ENCODE results near the gene SECISBP2L.

DNA sequence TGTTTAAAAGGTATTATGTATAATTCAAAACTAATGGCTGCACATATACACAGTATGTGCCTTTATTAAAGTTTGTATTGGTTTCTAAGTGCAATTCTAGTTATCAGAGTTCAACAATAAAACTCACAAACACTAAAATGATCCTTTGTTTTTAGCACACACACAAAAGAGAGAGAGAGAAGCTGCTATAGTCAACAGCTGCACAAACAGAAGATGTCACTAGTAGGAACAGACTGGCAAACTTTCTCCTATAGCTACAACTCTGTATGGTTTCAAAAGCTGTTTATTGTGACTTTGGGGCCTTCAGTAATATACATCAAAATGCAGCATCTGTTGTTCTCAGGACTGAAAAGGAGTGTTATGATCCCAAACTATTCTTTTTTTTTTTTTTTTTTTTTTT is 6.1 kb downstream of the SECISBP2L start:
- no peak for TF ChIP-seq REST (IDR thresholded peaks at IDR 0.05; ENCODE audit: insufficient read depth in 1 of 2, low read depth in 2 of 2, low read length in 1 of 2)
- TF ChIP-seq, protein P1, sequence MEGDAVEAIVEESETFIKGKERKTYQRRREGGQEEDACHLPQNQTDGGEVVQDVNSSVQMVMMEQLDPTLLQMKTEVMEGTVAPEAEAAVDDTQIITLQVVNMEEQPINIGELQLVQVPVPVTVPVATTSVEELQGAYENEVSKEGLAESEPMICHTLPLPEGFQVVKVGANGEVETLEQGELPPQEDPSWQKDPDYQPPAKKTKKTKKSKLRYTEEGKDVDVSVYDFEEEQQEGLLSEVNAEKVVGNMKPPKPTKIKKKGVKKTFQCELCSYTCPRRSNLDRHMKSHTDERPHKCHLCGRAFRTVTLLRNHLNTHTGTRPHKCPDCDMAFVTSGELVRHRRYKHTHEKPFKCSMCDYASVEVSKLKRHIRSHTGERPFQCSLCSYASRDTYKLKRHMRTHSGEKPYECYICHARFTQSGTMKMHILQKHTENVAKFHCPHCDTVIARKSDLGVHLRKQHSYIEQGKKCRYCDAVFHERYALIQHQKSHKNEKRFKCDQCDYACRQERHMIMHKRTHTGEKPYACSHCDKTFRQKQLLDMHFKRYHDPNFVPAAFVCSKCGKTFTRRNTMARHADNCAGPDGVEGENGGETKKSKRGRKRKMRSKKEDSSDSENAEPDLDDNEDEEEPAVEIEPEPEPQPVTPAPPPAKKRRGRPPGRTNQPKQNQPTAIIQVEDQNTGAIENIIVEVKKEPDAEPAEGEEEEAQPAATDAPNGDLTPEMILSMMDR (IDR thresholded peaks at IDR 0.05), result no peak
- no peak for TF ChIP-seq TCF7L2 (IDR thresholded peaks at IDR 0.05; ENCODE audit: low read depth, low read length)
